ENCODE measurements around the gene PRKN. TPM values are rescaled to one million over a fixed set of nuclear protein-coding genes. Genes with fewer than 3 reads are reported as not detected.
A peak's percentile ranks its signal among the peaks of the same experiment; 100 is the strongest.

Gene PRKN
- total and polyA plus RNA-seq, 2 donors (not counting 1 experiment from before 2014, with no cell fraction given): 0.43 to 4.6 TPM

DNA sequence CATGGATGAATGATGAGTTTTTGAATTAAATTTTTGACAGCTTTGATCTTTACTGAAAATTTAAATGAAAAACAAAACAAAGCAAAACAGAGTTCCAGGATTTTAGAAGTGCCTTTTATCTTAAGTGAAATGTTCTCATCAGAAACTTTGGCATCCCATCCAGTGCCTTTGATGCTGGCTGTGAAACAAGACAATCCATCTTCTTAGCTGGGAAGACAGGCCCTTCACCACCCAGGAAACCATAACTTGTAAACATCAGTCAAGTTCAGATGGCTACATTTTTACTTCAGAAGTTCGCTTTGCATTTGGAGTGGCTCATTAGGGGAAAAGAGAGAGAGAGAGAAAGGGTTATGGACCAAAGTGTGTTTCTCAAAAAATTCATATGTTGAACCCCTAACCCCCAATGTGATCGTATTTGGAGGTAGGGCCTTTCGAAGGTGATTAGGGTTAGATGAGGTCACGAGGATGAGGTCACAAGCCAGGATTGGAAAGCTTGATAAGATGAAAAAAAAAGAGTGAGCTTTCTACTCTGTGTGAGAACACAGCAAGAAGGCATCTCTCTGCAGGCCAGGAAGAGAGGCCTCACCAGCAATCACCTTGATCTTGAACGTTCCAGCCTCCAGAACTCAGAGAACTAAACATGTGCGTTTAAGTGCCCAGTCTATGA is 366.5 kb downstream of the PRKN start:
- H3K9me3 ChIP-seq (ENCODE audit: control insufficient read depth, insufficient read depth, low read depth, low read length): no peaks in the 10 kb centered on the region
- TF ChIP-seq, protein P1, sequence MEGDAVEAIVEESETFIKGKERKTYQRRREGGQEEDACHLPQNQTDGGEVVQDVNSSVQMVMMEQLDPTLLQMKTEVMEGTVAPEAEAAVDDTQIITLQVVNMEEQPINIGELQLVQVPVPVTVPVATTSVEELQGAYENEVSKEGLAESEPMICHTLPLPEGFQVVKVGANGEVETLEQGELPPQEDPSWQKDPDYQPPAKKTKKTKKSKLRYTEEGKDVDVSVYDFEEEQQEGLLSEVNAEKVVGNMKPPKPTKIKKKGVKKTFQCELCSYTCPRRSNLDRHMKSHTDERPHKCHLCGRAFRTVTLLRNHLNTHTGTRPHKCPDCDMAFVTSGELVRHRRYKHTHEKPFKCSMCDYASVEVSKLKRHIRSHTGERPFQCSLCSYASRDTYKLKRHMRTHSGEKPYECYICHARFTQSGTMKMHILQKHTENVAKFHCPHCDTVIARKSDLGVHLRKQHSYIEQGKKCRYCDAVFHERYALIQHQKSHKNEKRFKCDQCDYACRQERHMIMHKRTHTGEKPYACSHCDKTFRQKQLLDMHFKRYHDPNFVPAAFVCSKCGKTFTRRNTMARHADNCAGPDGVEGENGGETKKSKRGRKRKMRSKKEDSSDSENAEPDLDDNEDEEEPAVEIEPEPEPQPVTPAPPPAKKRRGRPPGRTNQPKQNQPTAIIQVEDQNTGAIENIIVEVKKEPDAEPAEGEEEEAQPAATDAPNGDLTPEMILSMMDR (conservative IDR thresholded peaks at IDR 0.05 in 1 of 2, IDR thresholded peaks at IDR 0.05 in 1 of 2; ENCODE audit: low read depth in 1 of 2, low read length in 2 of 2): no peak
- TF ChIP-seq EZH2 (IDR thresholded peaks at IDR 0.05; ENCODE audit: low read length, missing control alignments): no peak
- no peak overlapping the region for H3K4me2 ChIP-seq (ENCODE audit: extremely low read depth, insufficient read depth, low read length)
- H2AFZ ChIP-seq (ENCODE audit: low read length): no peak overlapping the region
- H3K4me1 ChIP-seq (ENCODE audit: control insufficient read depth, extremely low read depth, insufficient read depth, low read length): no peaks in the 10 kb centered on the region
- no peaks in the 10 kb centered on the region for H4K20me1 ChIP-seq (ENCODE audit: control insufficient read depth, extremely low read depth, insufficient read depth, low read length)
- no peaks in the 10 kb centered on the region for H3K36me3 ChIP-seq (ENCODE audit: control insufficient read depth, insufficient read depth, low read length)
- H3K9ac ChIP-seq (ENCODE audit: insufficient read depth, low read length): no peak overlapping the region
- no peak for DNase-seq (ENCODE audit: low read depth in 2 of 2)
- H3K27me3 ChIP-seq (ENCODE audit: control insufficient read depth, insufficient read depth, low read length): no peaks in the 10 kb centered on the region
- H3K4me3 ChIP-seq (replicated peaks in 1 of 4; ENCODE audit: control extremely low read depth in 1 of 4, insufficient read depth in 1 of 4, low read depth in 3 of 4, low read length in 4 of 4): no peak overlapping the region
- no peak overlapping the region for H3K27ac ChIP-seq (ENCODE audit: insufficient read depth, low read length)
- H3K79me2 ChIP-seq (ENCODE audit: control insufficient read depth, insufficient read depth, low read length): no peaks in the 10 kb centered on the region

DNA sequence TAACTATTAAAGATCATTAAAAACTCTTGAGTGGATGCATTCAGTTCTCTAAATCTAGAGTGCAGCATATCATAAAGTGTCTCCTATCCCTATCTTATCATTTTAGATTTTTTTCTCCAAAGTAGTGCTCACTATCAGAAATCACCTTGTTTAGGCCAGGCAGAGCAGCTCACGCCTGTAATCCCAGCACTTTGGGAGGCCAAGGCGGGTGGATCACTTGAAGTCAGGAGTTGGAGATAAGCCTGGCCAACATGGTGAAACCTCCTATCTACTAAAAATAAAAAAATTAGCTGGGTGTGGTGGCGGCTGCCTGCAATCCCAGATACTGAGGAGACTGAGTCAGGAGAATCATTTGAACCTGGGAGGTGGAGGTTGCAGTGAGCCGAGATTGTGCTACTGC is 368.9 kb downstream of the PRKN start:
- H4K20me1 ChIP-seq (ENCODE audit: control insufficient read depth, extremely low read depth, insufficient read depth, low read length): no peaks in the 10 kb centered on the region
- no peaks in the 10 kb centered on the region for H3K4me1 ChIP-seq (ENCODE audit: control insufficient read depth, extremely low read depth, insufficient read depth, low read length)
- no peak for DNase-seq (ENCODE audit: low read depth in 2 of 2)
- no peak overlapping the region for H3K27ac ChIP-seq (ENCODE audit: insufficient read depth, low read length)
- H3K9me3 ChIP-seq (ENCODE audit: control insufficient read depth, insufficient read depth, low read depth, low read length): no peaks in the 10 kb centered on the region
- no peak overlapping the region for H3K4me2 ChIP-seq (ENCODE audit: extremely low read depth, insufficient read depth, low read length)
- H3K4me3 ChIP-seq (replicated peaks in 1 of 4; ENCODE audit: control extremely low read depth in 1 of 4, insufficient read depth in 1 of 4, low read depth in 3 of 4, low read length in 4 of 4): no peak overlapping the region
- H3K27me3 ChIP-seq (ENCODE audit: control insufficient read depth, insufficient read depth, low read length): no peaks in the 10 kb centered on the region
- H3K79me2 ChIP-seq (ENCODE audit: control insufficient read depth, insufficient read depth, low read length): no peaks in the 10 kb centered on the region
- no peak for TF ChIP-seq EZH2 (IDR thresholded peaks at IDR 0.05; ENCODE audit: low read length, missing control alignments)
- TF ChIP-seq, protein P1 (conservative IDR thresholded peaks at IDR 0.05 in 1 of 2, IDR thresholded peaks at IDR 0.05 in 1 of 2; ENCODE audit: low read depth in 1 of 2, low read length in 2 of 2): no peak
- no peak overlapping the region for H3K9ac ChIP-seq (ENCODE audit: insufficient read depth, low read length)
- no peak overlapping the region for H2AFZ ChIP-seq (ENCODE audit: low read length)
- no peaks in the 10 kb centered on the region for H3K36me3 ChIP-seq (ENCODE audit: control insufficient read depth, insufficient read depth, low read length)

DNA sequence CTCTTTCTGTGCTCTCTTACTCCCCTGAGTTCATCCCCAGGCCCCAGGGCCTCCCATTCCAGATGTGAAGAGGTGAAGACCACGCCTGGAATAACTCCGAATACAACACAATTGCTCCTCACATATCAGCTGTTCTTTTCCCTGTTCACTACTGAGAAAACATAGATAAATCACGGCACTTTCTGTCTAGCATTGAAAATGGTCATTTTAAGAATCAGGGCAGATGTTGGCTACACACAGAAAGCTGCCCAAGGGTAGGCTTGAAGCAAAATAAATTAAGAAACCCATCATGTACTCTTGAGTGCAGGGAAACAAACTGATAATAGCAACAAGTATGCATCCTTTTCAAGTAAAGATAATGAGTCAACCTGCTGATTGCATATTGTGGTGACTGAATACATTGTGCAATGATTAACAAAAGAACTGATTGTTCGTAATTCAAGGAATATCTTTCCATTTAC is 382.5 kb downstream of the PRKN start:
- Histone ChIP-seq H3K9ac (ENCODE audit: insufficient read depth, low read length) (no peak overlapping the region), H3K4me1 (ENCODE audit: control insufficient read depth, extremely low read depth, insufficient read depth, low read length) (no peaks in the 10 kb centered on the region), H3K4me2 (ENCODE audit: extremely low read depth, insufficient read depth, low read length) (no peak overlapping the region), H2AFZ (ENCODE audit: low read length) (no peak overlapping the region), H3K27me3 (ENCODE audit: control insufficient read depth, insufficient read depth, low read length) (no peaks in the 10 kb centered on the region), H3K9me3 (ENCODE audit: control insufficient read depth, insufficient read depth, low read depth, low read length) (no peaks in the 10 kb centered on the region), H3K36me3 (ENCODE audit: control insufficient read depth, insufficient read depth, low read length) (no peaks in the 10 kb centered on the region), H3K27ac (ENCODE audit: insufficient read depth, low read length) (no peak overlapping the region), H3K79me2 (ENCODE audit: control insufficient read depth, insufficient read depth, low read length) (no peaks in the 10 kb centered on the region), H4K20me1 (ENCODE audit: control insufficient read depth, extremely low read depth, insufficient read depth, low read length) (no peaks in the 10 kb centered on the region), H3K4me3 (replicated peaks in 1 of 4; ENCODE audit: control extremely low read depth in 1 of 4, insufficient read depth in 1 of 4, low read depth in 3 of 4, low read length in 4 of 4) (no peak overlapping the region)
- peak; percentile 70 to 74 for DNase-seq (ENCODE audit: low read depth in 2 of 2)
- TF ChIP-seq, protein P1 (conservative IDR thresholded peaks at IDR 0.05 in 1 of 2, IDR thresholded peaks at IDR 0.05 in 1 of 2; ENCODE audit: low read depth in 1 of 2, low read length in 2 of 2): no peak
- TF ChIP-seq EZH2 (IDR thresholded peaks at IDR 0.05; ENCODE audit: low read length, missing control alignments): no peak

All from fibroblast of lung (primary cell).